HUES6 (cell line): ENCODE data around the gene SLC35G4.
"Not testable (repeated sequence)": the region's sequence is repeated elsewhere in the genome, so short reads cannot be mapped to it uniquely, and the experiment has no call there.

Experiments
- H3K27ac ChIP-seq: 2 replicates; pipeline ENCODE4 v1.7.0; 2013; ENCODE audit warnings: low read depth, mild to moderate bottlenecking, low read length, inconsistent platforms
- H3K27me3 ChIP-seq: 2 replicates; pipeline ENCODE4 v1.6.1; 2013; ENCODE audit warnings: low read length; ENCODE audit not compliant: control insufficient read depth, insufficient read depth
- H3K36me3 ChIP-seq: 2 replicates; pipeline ENCODE4 v1.6.1; 2013; ENCODE audit warnings: low read length; ENCODE audit not compliant: control insufficient read depth, insufficient read depth
- H3K4me1 ChIP-seq: 2 replicates; pipeline ENCODE4 v1.6.1; 2013; ENCODE audit warnings: low read length; ENCODE audit not compliant: control insufficient read depth, insufficient read depth
- H3K4me3 ChIP-seq: 2 replicates; pipeline ENCODE4 v1.5.1; 2013; ENCODE audit warnings: low read depth, low read length
- H3K9ac ChIP-seq: one replicate; pipeline ENCODE4 v1.6.1; 2013; ENCODE audit warnings: mild to moderate bottlenecking, low read length
- H3K9me3 ChIP-seq: 2 replicates; pipeline ENCODE4 v1.6.1; 2013; ENCODE audit warnings: low read depth, low read length; ENCODE audit not compliant: control insufficient read depth, insufficient read depth

SLC35G4 gene

DNA sequence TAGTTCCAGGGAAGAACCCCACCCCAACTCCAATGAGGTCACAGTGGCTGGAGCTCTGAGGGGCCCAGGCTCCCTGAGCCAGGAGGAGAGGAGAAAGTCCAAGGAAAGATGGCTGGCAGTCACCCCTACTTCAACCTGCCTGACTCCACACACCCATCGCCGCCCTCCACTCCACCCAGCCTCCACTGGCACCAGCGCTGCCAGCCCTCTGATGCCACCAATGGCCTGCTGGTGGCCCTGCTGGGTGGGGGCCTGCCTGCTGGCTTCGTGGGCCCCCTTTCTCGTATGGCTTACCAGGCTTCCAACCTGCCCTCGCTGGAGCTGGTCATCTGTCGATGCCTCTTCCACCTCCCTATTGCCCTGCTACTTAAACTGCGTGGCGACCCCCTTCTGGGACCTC, at the start of gene SLC35G4:
Gene SLC35G4 (plus strand): TSS at position 109 of the 400 bp plus-strand sequence. CDS start 0 bp downstream, at position 109.
- H3K36me3 ChIP-seq, H3K4me3 ChIP-seq, H3K27me3 ChIP-seq, H3K9ac ChIP-seq, H3K4me1 ChIP-seq, H3K9me3 ChIP-seq, H3K27ac ChIP-seq: not testable (repeated sequence)

DNA sequence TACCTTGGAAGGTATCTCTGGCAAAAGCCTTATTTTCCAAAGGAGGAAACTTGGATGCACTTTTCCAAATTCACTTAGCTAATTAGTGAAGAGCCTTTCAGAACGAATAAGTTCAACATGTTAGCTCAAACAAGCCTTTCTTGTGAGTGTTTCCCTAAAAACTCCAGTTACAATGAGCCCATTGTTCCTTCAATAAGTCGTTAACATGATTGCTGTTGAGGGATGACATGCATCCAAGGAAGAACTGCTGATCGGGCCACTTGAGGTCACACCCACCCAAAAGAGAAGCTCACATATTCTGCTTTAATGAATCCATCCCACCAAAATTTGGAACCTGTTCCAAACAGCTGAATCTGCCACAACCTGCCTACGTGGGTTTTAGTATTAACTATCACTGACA, 48.1 kb upstream of the SLC35G4 start:
- H3K9me3 ChIP-seq, result no peaks in the 10 kb centered on the region
- no peak overlapping the region for H3K27ac ChIP-seq
- no peak overlapping the region for H3K9ac ChIP-seq
- peaks cover 3% of the 10 kb centered on the region; the same call in 1 of the 2 replicates for H3K4me1 ChIP-seq
- no peaks in the 10 kb centered on the region for H3K36me3 ChIP-seq
- no peak overlapping the region for H3K4me3 ChIP-seq
- H3K27me3 ChIP-seq, result no peaks in the 10 kb centered on the region

DNA sequence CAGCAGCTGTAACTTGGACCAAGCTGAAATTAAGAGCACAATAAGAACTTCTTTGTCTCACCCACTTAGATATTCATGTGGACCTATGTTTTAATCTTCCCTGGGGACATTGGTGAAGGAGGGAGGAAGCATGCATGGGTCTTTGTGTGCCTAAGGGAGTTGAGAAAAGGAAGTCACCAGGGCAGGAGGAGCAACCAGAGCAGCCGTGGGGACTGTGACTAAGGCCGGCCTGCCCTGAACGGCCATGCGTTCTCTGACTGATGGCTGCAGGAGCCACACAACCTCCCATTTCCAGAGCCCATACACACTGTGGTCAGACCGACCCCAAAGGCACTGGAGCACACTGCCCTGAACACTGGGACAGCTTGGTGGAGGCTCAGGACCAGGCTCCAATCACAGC, 43.7 kb upstream of the SLC35G4 start:
- Histone ChIP-seq H3K4me3 (no peak overlapping the region), H3K27ac (no peak overlapping the region), H3K27me3 (no peaks in the 10 kb centered on the region)

DNA sequence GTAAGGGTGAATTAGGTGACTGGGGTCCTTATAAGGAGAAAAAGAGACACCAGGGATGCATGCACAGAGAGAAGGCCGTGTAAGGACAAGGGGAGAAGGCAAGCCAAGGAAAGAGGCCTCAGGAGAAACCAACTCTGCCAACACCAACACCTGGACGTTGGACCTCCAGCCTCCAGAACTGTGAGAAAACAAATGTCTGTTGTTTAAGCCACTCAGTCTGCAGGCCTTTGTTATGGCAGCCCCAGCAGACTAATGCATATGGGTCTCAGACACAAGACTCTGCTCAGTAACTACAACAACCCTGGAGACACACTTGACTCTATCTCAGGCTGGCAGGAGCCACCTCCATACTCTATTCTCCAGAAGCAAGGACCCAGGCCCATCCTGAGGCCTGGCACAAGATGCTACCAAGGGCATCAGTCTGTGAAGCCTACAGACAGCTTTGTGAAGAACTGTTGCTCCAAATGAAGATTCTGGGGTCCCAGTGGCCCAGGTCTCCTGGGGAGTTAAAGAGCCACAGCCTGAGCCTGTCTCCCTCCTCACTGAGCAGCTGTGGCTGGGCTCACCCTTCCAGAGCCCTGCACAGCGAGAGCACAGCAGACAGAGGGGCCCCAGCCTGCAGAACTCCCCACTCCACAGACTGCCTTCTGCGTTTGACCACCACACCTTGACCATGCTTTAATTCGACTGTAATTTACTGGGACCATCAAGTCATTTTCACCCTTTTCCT, 43.0 kb upstream of the SLC35G4 start:
- no peaks in the 10 kb centered on the region for H3K4me1 ChIP-seq
- no peaks in the 10 kb centered on the region for H3K9me3 ChIP-seq
- no peak overlapping the region for H3K4me3 ChIP-seq
- no peak overlapping the region for H3K27ac ChIP-seq
- no peaks in the 10 kb centered on the region for H3K36me3 ChIP-seq
- H3K9ac ChIP-seq, result no peak overlapping the region
- H3K27me3 ChIP-seq, result no peaks in the 10 kb centered on the region

More for the DNA sequence above, 43.7 kb upstream of the SLC35G4 start:
- H3K9ac ChIP-seq, result no peak overlapping the region
- no peaks in the 10 kb centered on the region for H3K4me1 ChIP-seq
- H3K36me3 ChIP-seq, result no peaks in the 10 kb centered on the region
- no peaks in the 10 kb centered on the region for H3K9me3 ChIP-seq

DNA sequence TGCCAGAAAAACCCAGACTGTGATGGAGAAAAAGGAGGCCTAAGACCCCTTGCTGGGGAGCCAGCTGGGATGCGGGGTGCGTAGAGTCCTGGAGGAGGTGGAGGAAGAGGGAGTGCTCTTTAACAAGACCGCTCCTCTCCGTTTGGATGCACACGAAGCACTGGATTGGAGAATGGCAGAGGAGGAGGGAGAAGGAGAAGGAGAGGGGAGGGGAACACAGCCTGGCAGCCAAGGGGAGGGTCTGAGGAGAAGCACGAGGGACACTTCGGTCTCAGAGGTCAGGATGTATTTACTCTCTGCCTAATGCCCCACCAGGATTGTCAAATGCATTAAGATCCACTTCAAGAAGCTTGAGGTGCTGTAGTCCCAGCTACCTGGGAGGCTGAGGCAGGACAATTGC, 42.0 kb upstream of the SLC35G4 start:
- Histone ChIP-seq H3K9me3 (no peaks in the 10 kb centered on the region), H3K36me3 (no peaks in the 10 kb centered on the region), H3K9ac (no peak overlapping the region), H3K27me3 (no peaks in the 10 kb centered on the region), H3K27ac (no peak overlapping the region), H3K4me1 (no peaks in the 10 kb centered on the region), H3K4me3 (no peak overlapping the region)

DNA sequence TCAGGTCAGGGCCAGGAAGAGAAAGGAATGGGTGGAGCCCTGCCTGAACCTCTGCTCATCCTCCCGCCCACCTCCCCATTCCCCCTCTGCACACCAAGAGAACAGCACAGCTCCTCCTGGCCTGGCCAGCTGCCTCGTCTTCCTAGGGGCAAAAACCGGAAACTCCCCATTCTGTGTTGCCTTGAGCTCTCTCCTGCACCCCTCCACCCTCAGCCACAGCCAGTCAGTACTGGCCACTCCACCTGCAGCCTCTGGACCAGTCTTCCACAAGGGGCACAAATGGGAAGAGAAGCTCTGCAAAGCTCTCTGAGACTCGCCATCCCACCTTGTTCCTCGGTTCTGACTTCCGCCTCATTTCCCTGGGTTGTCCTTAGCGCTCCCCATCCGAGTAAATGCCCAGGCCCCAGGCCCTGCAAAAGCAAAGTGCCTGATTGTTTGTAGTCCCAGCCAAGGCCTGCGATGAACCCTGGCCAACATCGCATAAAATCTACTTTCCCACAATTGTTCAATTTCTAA, 39.3 kb upstream of the SLC35G4 start:
- no peaks in the 10 kb centered on the region for H3K27me3 ChIP-seq
- no peak overlapping the region for H3K27ac ChIP-seq
- no peaks in the 10 kb centered on the region for H3K36me3 ChIP-seq
- H3K4me1 ChIP-seq, result no peaks in the 10 kb centered on the region
- H3K9me3 ChIP-seq, result no peaks in the 10 kb centered on the region
- no peak overlapping the region for H3K4me3 ChIP-seq
- H3K9ac ChIP-seq, result no peak overlapping the region

DNA sequence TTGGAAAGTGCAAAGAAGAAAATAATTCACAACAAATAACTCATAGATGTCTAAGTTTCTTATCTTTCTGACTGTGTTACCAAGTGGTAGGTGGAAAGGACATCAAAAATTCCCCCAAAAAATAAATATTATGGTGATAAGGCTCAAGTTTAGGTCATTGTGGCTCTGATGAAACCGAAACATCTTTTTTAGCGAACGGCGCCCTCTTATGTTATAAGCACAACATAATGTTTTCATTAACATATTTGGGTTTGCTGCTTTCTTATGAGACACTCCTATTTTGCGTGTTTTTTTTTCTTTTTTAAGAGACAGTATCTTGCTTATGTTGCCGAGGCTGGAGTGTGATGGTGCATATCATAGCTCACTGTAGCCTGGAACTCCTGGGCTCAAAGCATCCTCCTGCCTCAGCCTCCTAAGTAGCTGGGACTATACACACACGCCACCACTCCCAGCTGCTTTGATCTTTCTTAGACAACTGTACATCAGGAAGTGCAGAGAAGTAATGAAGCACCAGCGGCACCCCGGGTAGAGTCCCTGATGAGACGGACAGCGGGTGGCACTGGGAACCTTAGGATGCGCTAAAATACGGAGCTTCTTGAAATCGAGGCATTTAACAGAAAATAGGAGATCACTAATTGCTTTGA, 38.5 kb upstream of the SLC35G4 start:
- no peak overlapping the region for H3K27ac ChIP-seq
- H3K4me3 ChIP-seq, result no peak overlapping the region
- H3K9me3 ChIP-seq, result no peaks in the 10 kb centered on the region
- H3K36me3 ChIP-seq, result no peaks in the 10 kb centered on the region
- no peaks in the 10 kb centered on the region for H3K27me3 ChIP-seq
- no peaks in the 10 kb centered on the region for H3K4me1 ChIP-seq
- H3K9ac ChIP-seq, result no peak overlapping the region

DNA sequence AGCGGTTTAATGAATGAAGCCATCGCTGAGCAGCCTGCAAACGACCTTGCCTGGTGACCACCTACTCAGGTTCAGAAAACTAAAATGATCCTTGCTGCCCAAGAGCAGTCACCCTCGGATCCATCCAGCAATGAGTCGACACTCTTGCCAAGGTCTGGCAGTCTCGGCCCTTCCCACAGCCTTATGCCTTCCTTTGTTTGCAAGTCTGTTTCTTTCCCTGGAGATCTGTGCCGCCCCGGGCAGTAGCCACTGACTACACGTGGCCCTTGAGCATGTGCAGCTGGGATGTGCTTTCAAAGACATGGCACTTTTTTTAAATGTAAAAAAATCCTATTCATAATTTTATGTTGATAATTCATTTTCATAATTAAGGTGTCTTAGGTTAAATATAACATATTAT, 37.2 kb upstream of the SLC35G4 start:
- Histone ChIP-seq H3K9me3 (no peaks in the 10 kb centered on the region), H3K4me3 (no peak overlapping the region), H3K4me1 (no peaks in the 10 kb centered on the region), H3K36me3 (no peaks in the 10 kb centered on the region), H3K9ac (no peak overlapping the region), H3K27me3 (no peaks in the 10 kb centered on the region), H3K27ac (no peak overlapping the region)

DNA sequence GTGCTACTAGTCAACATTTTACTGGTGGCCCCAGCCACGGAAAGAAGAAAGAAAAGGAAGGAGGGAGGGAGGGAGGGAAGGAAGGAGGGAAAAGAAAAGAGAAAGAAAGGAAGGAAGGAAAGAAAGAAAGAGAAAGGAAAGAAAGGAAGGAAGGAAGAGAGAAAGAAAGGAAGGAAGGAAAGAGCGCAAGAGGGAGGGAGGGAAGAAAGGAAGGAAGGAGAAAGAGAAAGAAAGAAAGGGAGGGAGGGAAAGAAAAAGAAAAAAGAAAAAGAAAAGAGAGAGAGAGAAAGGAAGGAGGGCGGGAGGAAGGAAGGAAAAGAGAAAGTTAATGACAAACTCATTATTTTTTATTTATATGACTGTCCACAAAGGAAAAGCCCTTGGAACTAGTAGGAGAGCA, 34.9 kb upstream of the SLC35G4 start:
- H3K4me1 ChIP-seq, result no peaks in the 10 kb centered on the region
- no peak overlapping the region for H3K27ac ChIP-seq
- H3K27me3 ChIP-seq, result no peaks in the 10 kb centered on the region

DNA sequence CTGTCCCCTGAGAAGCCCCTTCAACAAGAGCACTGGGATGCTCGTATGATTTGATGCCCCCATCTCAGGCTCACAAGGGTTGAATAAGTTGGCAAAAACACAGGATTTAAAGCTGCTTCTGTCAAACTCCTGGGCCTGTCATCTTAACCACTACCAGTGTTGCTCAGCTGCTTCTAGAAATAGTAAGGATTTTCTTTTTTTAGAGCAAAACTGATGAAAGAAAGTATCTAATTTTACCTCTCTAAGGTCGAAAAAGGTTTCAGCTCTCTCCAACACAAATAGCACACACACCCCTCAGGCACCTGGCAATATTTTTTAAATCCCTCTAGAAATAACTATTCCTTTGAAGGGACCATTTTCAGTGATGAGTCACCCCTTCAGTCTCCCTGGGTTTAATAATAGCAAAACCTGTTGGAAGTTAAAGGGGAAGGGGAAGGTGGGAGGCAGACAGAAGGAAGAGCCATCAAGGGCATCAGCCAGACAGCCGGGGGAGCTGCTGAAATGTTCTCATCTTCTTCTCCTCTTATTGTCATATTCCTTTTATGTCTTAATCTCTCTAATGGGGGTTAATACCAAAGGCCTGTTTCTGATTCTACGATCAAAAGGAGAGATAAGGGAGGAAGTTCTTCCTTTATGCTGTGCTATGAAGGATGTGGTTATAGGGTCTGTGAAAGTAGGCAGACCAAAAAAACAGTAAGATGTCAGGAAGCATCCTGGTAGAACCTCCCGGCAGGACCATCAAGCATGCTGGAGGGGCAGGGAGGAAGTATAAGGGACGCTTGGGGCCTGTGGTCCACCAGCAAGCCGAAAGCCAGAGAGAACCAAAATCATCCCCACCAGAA, 31.9 kb upstream of the SLC35G4 start:
- no peaks in the 10 kb centered on the region for H3K27me3 ChIP-seq
- H3K36me3 ChIP-seq, result no peaks in the 10 kb centered on the region
- no peak overlapping the region for H3K4me3 ChIP-seq
- no peak overlapping the region for H3K9ac ChIP-seq
- H3K4me1 ChIP-seq, result no peaks in the 10 kb centered on the region
- no peaks in the 10 kb centered on the region for H3K9me3 ChIP-seq
- H3K27ac ChIP-seq, result no peak overlapping the region

More for the DNA sequence above, 34.9 kb upstream of the SLC35G4 start:
- H3K9me3 ChIP-seq, result no peaks in the 10 kb centered on the region
- H3K9ac ChIP-seq, result no peak overlapping the region
- H3K36me3 ChIP-seq, result no peaks in the 10 kb centered on the region
- H3K4me3 ChIP-seq, result no peak overlapping the region

DNA sequence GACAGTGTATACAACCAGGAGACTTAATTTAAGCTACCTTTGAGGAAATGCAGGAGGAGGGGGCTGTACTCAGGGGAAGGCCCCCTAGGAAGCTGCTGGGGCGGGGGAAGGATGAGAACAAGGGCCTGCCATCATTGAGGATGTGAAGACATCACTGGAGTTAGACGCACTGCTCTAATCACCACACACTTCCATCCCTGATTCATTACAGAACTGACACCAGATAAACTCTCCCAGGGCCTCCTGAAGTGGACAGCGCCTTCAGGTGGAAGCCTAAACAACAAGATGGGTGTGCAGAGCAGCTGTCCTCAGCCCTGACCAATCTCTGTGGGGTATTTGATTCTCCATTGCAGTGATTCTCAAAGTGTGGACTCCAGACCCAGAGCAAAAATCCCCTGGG, 30.6 kb upstream of the SLC35G4 start:
- Histone ChIP-seq H3K9me3 (no peaks in the 10 kb centered on the region), H3K4me1 (no peaks in the 10 kb centered on the region), H3K4me3 (no peak overlapping the region), H3K27me3 (no peaks in the 10 kb centered on the region), H3K36me3 (no peaks in the 10 kb centered on the region), H3K27ac (no peak overlapping the region), H3K9ac (no peak overlapping the region)
